HG02798 (cell line): ENCODE measurements around the gene PRKAR2B.
"Not testable (repeated sequence)": the region's sequence is repeated elsewhere in the genome, so short reads cannot be mapped to it uniquely, and the experiment has no call there.

Experiments used
- ATAC-seq: cut with Tn5 transposase; IDR thresholded peaks from one replicate; pipeline ENCODE4 v1.9.1; 2021; ENCODE audit warnings: mild to moderate bottlenecking; ENCODE audit not compliant: unreplicated experiment, poor library complexity

Gene PRKAR2B

DNA sequence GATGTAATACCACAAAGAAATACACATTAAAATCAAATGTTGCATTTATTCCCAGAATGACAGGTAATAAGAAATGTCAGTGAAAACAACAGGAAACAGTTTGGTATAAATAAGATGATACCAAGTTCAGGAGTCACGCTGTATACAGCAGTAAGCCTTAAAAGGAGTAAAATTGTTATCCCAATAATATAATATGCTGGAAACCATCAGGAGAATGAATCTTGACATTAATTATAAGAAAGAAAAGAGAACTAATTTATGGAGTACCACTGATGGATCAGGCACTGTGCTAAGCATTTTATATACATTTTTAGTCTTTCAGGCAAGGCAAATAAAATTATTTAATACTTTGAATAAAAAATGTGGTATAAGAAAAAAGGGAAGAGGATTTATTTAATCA lies 27.6 kb downstream of the PRKAR2B start:
- no peak for ATAC-seq

DNA sequence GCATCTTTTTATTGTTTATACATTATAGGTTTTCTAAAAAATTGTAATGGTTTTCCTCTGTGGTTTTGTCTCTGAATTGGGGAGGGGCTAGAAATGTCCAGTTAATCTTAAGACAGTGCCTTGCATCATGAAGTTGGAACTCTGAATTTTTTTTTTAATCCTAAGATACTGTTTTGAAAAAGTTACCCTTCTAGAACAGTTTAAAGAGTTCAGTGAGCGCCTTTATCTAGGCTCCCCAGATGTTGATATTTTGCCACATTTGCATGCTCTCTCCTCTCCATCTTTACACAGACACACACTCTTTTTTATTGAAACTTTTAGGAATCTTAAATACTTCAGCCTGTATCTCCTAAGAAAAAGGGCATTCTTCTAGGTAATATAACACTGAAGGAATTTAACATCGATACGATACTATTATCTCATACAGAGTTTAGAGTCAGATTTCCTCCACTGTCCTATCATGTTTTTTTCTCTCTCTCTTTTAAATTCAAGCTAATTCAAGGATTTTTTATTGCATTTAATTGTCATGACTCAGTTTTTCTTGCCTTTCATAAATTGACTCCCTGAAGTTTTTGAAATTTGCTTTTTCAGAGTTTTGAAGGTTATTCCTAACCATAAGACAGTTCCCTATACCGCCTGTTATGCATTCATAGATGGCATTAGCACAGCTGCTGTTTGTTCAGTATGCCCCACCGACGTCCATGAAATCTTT lies 31.5 kb downstream of the PRKAR2B start:
- no peak for ATAC-seq

DNA sequence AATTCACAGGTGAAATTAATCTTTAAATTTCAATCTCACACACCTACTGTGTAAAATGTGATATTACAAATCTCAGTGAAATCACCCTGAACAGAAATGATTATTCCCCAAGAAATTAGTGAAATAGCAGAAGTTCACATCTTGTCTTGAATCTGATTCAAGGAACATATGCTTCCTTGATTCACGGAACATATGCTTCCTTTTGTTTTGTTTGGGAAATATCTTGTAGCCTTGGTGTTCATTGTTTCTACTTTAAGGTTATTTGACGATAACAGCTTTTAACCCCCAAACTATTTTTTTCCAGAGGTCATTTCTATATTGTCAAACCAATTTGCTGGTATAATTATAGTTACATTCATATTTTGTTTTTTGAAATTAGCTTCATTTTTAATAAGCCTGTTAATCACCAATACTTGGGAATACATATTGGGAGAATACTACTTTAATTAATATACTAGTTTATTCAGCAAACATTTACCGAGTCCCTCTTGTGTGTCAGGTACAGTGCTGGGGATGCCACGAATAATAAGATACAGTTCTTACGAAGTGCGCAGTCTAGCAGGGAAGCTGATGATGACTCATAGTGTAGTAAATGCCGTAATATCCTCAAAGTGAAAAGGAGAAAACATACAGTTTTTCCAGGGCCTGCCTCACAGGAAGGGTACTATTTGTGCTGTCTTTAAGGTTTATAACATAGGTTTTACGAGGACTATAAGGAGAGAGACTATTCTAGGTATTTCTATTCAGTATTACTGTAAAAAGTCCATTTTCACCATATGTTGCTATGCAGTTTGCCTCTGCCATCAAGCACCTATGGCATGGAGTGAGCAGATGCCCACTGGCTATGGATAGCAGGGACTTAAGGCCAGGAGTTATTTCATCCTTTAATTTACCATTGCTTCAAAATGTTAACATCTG lies 32.5 kb downstream of the PRKAR2B start:
- ATAC-seq, result no peak

DNA sequence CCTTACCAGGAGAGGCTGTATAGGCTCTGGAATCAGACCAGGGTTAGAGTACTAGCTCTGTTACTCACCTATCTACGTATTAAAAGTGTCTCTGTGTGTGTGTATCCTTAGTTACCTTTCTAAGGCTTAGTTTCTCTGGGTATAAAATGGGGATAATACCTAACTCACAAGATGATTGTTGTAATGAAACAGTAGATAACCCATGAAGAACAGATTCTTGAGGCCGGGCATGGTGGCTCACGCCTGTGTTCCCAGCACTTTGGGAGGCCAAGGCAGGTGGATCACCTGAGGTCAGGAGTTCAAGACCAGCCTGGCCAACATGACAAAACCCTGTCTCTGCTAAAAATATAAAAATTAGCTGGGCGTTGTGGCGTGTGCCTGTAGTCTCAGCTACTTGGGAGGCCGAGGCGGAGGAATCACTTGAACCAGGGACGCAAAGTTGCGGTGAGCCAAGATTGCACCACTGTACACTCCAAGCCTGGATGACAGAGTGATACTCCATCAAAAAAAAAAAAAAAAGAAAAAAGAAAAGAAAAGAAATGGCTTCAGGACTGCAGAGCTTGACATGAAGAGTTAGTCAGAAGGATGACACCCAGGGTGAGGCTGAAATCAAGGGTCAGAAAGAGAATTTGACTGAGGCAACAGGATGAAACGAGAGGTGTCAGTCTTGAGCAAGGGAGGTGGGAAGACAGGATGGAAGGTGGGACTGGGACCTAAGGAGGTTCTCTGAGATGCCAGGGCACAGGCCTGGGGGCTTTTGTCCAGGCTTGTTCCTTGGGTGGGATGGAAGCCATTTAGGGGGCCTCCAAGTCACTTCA lies 33.4 kb downstream of the PRKAR2B start:
- ATAC-seq, result no peak

DNA sequence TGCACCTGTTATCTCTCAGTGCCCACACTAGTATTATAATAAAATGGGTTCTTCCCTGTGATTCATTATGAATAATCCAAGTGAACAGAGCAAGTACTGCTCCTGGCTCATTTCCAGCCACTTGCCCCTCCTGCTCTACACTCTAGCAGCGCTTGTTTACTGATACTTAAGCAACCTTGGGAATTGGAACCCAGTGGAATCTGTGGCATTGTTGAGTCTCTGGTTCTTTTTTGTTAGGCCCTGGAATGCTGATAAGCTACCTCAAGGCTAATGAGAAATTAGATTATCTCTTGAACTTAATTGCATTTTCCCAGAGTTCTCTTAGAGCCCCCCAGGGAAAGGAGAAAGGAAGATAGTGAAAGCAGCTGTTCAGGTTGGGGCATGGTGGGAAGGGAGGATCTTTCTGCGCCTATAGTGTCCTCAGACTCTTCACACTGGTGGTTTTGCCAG lies 34.0 kb downstream of the PRKAR2B start:
- ATAC-seq, result no peak

DNA sequence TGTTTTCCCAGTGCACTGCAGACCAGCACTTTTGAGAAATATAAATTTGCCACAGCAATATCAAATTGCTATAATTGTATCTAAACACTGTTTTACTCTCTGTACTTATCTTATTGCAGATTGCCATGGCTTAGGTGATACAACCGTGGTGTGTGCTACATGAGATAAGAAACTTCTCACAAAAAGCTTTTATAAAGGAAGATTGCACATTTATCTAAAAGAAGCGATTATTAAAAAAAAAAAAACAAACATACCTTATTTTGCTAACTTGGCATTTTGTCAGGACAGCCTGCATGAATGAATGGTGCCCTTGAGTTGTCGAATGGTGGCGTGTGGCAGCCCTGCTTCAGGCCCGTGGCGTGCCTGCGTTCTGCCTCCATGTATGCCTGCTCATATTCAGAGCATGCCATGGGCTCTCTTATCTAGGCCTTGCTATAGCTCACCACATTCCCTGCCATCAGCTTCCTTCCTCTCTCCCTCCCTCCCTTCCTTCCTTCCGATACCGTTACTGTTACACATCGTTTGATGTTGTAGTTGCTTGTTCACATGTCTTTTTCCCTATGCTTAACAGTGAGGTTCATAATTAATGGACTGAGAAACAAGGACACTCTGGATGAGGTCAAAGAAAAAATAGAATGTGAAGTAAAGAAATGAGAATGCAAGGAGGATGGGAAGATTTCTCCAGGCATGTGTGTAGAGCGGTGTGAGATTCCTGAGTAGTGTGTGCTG lies 34.9 kb downstream of the PRKAR2B start:
- ATAC-seq, result no peak

DNA sequence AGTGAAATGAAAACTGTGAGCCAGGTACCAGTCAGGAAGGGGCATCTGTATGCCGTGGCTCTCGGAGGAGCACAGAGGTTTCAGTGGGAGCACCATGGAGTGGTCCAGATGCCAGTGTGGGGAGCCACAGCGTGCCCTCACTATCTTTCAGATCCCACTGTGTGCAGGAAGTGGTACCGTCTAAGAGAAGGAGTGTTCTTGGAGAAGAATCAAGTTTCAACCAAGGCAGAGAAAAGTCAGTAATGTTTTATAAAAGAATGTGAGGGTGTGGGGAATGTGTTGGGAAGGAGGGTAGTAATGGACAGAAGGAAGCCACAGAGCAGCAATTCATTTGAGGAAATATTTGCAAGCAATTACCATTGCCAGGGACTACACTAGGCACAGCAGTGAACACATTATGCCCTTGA lies 35.6 kb downstream of the PRKAR2B start:
- no peak for ATAC-seq

GRCh38 chr7:107080533-107080932 lies 36.0 kb downstream of the PRKAR2B start:
- no peak for ATAC-seq

GRCh38 chr7:107085180-107085579 lies 40.7 kb downstream of the PRKAR2B start:
- ATAC-seq, result no peak

DNA sequence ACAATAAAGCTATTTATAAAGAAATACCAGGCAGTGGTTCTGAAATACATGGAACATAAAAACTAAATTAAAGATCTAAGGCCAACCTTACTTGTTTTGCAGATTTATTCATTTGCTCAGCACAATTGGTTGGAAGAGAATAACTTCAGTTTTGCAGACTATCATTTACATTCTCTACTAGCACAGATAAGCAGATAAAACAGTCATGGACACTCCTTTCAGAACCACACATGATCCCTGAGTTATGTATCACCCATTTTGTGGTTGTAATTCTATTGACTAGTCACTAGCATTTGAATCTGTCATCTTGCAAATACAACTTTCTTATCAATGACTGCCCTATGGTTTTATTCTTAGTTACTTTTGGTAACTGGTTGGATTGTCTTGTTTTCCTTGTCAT lies 45.1 kb downstream of the PRKAR2B start:
- no peak for ATAC-seq

GRCh38 chr7:107090457-107090856 lies 46.0 kb downstream of the PRKAR2B start:
- no peak for ATAC-seq

GRCh38 chr7:107091306-107091705 lies 46.8 kb downstream of the PRKAR2B start:
- no peak for ATAC-seq

DNA sequence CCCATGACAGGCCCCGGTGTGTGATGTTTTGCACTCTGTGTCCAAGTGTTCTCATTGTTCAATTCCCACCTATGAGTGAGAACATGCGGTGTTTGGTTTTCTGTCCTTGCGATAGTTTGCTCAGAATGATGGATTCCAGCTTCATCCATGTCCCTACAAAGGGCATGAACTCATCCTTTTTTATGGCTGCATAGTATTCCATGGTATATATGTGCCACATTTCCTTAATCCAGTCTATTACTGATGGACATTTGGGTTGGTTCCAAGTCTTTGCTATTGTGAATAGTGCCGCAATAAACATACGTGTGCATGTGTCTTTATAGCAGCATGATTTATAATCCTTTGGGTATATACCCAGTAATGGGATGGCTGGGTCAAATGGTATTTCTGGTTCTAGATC lies 49.2 kb downstream of the PRKAR2B start:
- not testable (repeated sequence) for ATAC-seq

DNA sequence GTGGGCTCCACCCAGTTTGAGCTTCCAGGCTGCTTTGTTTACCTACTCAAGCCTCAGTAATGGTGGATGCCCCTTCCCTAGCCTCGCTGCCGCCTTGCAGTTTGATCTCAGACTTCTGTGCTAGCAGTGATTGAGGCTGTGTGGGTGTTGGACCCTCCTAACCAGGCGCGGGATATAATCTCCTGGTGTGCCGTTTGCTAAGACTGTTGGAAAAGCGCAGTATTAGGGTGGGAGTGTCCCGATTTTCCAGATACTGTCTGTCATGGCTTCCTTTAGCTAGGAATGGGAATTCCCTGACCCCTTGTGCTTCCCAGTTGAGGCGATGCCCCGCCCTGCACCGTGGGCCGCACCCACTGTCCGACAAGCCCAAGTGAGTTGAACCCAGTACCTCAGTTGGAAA lies 54.6 kb downstream of the PRKAR2B start:
- not testable (repeated sequence) for ATAC-seq

DNA sequence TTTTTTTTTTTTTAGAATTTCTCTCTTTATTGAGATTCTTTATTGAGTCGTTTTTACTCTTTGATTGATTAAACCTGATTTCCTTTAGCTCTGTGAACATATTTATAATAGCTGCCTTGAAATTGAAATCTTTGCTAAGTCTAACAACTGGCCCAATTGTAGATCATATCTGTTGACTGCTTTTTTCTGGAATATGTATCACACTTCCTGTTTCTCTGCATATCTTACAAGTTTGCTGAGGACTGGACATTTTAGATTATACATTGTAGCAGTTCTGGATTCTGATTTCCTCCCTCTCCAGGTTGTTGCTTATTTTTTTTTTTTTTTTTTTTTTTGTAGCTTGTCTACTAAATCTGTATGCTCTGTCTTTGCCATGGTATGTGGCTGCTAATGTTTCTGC lies 56.3 kb downstream of the PRKAR2B start:
- no peak for ATAC-seq

- no peak for ATAC-seq
Measured at GRCh38 chr7:107103369-107103768, 58.9 kb downstream of the PRKAR2B start.

DNA sequence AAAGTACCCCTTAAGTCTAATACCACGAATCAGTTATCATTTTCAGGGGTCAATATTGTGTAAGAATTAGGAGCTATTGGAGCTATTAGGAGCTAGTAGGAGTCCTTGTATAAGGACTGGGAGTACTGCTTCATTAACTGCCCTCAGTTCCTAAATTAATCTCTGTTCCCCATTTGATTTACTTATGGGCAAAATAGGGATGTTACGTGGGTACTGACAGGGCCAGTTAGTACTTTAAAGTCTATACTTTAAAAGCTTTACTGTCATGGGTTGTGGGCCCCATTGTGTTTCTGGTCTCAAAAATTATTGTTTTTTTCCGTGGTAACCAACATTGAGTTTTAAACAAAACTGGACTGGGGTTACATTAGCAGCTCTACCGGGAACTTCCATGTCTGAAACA lies 60.3 kb downstream of the PRKAR2B start:
- ATAC-seq, result no peak

DNA sequence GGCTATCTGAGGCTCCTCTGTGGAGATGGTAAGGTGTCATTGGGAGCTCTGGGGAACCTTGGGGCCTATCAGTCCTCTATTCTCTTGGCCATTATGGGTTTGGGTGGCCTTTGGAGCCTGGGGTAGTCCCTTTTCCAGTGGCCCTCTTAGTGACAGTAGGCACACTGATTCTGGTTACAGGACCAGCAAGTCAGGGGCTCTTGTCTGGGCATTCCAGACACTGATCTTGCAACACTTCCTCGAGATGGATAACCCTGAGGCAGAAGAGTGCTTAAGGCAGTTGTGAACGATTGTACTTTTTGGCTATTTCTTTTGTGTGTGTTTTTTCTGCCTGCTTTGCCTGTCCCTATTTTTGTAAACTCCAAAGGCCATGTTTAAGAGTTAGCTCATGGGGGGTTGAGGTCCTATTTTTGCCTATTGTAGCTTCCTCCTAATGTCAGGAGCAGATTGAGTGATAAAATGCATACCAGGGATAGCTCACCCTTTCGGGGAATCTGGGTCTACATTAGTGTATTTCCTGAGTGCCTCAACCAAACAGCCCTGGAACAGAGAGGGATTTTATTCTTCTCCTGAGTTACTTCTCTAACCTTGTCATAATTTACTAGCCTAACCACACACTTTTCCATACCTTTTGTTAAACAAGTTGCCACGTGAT lies 61.2 kb downstream of the PRKAR2B start:
- ATAC-seq, result no peak

DNA sequence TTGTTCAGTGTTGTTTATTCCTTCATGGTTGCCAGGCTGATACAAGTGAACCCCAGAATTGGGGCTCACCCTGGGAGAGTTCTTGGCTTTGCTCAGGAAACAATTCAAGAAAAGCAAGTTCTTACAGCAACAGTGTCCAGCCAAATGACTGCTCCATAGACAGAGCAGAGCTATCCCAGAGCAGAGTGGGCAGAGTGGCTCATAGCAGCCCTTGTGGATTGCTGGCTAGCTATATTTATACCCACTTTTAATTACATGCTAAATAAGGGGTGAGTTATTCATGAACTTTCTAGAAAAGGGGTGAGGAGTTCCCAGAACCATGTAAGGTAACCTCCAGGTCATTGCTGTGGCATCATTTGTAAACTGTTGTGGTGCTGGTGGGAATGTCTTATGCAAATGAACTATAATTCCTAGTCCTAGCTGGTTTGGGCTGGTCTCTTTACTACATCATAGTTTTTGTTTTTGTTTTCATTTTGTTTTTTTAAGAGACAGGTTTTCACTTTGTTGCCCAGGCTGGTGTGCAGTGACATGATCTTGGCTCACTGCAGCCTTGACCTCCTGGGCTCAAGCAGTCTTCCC lies 64.4 kb downstream of the PRKAR2B start:
- ATAC-seq, result no peak
